ENCODE results near the gene MYCBPAP.

GRCh38 chr17:50462446-50462845 is 45.8 kb upstream of the MYCBPAP start:
- TF ChIP-seq CTCF (conservative IDR thresholded peaks at IDR 0.05 in 1 of 2, IDR thresholded peaks at IDR 0.05 in 1 of 2; ENCODE audit: low read depth in 1 of 2, low read length in 2 of 2) (no peak), EZH2 (IDR thresholded peaks at IDR 0.05; ENCODE audit: low read length, missing control alignments) (no peak)
